LNCaP clone FGC (cell line): ENCODE measurements around the gene TMEM79.

Source experiments
- DNase-seq: peaks from one replicate; pipeline ENCODE4 v3.0.0-alpha.2; 2011; ENCODE audit warnings: low read depth
- H3K4me3 ChIP-seq: 2 replicates; pipeline ENCODE4 v1.5.1; 2011; ENCODE audit warnings: mild to moderate bottlenecking, low read depth, low read length, control low read depth
- TF ChIP-seq, protein P1 (sequence below): IDR thresholded peaks from 2 replicates; pipeline ENCODE4 v1.5.1; 2012; ENCODE audit warnings: mild to moderate bottlenecking; ENCODE audit not compliant: control insufficient read depth, insufficient read depth; ENCODE audit errors: extremely low read depth

TMEM79 gene

DNA sequence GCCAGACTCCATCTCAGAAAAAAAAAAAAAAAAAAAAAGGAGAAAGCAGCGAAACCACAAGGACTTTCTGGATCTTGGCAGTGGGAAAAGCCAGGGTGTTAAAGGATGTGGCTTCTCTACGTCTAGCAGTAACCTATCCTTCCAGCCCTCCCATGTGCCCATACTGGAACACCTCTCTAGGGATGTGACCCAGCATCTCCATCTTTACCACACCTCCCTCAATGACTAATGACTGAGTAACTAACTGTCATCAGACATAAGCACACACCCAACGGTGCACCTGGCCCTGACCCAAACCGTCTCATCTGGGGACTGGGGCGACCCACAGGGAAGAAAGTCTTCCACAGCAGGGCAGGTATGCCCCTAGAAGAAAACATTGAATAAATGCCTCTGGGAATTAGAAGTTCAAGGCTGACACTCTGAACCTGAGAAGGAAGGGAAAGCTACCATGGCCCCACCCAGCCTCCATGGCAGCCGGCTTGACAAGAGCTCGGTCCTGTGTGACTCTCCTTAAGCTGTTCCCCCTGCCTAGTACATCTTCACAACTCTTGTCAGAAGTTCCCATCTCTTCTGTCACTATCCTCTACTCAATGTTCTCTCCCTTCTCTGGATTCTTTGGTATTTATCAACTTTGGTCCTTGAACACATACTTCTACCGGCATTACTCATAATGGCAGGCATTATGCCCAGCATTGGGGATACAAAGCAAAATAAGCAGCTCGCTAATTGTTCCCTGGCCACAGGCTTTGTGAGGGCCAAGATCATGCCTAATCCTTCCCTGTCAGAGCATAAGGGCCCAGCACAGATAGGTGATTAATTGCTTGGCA lies 21.5 kb upstream of the TMEM79 start:
- TF ChIP-seq, protein P1, sequence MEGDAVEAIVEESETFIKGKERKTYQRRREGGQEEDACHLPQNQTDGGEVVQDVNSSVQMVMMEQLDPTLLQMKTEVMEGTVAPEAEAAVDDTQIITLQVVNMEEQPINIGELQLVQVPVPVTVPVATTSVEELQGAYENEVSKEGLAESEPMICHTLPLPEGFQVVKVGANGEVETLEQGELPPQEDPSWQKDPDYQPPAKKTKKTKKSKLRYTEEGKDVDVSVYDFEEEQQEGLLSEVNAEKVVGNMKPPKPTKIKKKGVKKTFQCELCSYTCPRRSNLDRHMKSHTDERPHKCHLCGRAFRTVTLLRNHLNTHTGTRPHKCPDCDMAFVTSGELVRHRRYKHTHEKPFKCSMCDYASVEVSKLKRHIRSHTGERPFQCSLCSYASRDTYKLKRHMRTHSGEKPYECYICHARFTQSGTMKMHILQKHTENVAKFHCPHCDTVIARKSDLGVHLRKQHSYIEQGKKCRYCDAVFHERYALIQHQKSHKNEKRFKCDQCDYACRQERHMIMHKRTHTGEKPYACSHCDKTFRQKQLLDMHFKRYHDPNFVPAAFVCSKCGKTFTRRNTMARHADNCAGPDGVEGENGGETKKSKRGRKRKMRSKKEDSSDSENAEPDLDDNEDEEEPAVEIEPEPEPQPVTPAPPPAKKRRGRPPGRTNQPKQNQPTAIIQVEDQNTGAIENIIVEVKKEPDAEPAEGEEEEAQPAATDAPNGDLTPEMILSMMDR, result no peak
- H3K4me3 ChIP-seq, result no peak overlapping the region
- DNase-seq, result no peak

DNA sequence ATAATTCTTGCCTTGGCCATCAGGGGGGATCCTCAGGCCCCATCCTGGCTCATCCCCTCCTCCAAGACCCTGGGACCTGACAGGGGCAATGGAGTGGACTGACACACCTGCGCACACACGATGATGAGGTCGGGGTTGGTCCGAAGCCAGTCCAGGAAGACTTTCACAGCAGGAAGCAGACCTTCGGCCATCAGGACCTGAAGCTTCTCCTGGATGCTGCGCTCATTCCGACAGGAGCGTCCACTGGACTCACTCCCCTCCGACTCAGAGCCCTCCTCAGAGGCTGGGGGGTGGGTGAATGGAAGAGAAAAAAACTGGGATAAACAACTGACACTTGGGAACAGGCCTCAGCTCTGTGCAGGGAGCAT lies 20.9 kb upstream of the TMEM79 start:
- DNase-seq, result no peak
- TF ChIP-seq, protein P1, result no peak
- H3K4me3 ChIP-seq, result no peak overlapping the region

DNA sequence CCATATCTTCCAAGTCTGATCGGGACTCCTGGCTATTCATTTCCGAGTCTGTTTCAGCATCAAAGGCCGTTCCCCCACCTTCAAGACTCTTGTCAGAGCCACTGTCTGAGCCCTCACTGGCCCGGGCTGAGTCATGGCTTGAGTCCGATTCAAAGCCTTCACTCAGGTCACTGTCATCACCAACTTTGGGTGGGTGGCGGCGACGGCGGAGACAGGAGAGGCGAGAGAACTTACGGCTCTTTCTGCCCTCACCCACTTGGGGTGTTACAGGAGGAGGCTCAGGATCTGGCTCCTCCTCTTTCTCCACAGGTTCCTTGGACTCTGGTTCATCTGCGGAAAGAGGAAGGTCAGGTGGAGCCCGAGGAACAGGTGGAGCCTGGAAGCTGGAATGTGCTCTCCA lies 18.1 kb upstream of the TMEM79 start:
- TF ChIP-seq, protein P1, result no peak
- DNase-seq, result no peak
- H3K4me3 ChIP-seq, result no peak overlapping the region

DNA sequence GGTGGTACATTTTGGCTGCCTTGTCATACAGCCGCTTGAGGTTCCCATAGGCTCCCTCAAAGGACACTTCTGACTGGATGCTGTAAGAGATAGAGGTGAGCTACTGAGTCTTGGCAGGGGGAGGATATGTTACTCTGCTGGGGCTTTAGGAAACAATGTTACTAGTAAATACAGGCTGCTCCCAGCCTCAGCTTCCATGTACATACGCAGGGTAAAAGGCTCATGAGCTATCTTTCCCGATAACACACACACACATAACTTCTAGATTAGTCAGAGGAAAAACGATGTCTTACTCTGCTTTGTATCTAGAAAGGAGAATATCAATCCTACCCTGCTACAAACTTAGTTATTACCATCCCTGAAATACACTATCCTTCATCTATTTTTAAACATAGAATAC lies 15.8 kb upstream of the TMEM79 start:
- TF ChIP-seq, protein P1, result no peak
- no peak for DNase-seq
- H3K4me3 ChIP-seq, result no peak overlapping the region

DNA sequence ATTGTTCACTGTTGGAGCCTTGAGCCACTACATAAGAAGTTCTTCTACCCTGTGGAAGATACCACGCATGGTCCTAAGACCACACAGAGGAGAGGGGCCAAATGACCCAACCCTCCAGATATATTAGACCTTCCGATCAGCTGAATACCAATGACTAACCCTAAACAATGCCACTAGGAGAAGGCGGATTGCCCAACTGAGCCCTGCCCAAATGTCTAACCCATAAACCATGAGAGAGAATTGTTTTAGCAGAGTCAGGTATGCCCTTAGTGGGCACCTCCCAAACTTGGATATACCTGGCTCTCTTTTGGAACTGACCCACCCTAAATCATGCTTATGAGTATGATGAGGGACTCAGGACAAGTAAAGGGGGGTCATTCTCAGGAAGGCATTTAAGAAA lies 13.8 kb upstream of the TMEM79 start:
- TF ChIP-seq, protein P1, result no peak
- no peak overlapping the region for H3K4me3 ChIP-seq
- no peak for DNase-seq

DNA sequence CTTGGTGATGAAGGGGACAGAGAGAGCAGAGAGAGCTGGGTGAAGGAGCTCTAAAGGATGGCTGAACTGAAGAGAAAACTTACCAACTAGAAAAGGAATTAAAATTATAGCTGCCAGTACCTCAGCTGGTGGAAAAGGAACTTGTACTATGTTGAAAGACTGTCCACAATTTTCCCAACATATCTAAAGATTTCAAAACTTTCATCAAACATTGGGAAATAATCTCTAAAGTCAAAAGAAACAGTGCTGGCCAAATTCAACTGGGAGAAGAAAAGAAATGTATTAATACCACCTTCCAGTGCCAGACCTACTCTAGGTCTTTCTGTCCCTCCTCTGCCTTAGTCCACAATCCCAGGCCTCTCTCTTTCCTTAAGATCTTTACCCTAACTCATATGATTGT lies 7.6 kb upstream of the TMEM79 start:
- H3K4me3 ChIP-seq, result no peak overlapping the region
- no peak for DNase-seq
- TF ChIP-seq, protein P1, result no peak

DNA sequence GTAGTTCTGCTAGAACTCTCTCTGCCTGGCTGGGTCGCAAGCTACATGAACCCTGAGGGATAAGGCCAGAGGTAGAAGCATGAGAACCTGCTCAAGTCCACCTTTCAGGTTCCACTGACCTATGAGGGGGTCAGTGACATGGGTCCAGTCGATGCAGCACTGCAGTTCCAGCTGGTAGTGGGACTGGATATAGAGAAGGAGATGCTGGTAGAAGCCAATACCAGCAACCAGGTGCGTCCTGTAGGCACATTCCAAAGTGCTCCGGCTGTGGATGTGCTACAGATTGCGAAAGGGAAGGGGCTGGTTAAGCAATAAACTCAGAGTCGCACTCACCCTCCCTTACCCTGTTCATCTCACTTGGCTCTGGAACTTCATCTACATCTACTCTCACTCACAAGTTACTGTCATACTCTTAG lies 7.2 kb upstream of the TMEM79 start:
- no peak for DNase-seq
- no peak overlapping the region for H3K4me3 ChIP-seq
- TF ChIP-seq, protein P1, result no peak
